HEK293T (cell line): Measurements from ENCODE around the gene GINS2.

Experiments used
- ARNT ChIP-seq: fragments of 450-650 bp; IDR thresholded peaks from 2 replicates; pipeline ENCODE4 v1.6.1; 2017; ENCODE audit warnings: mild to moderate bottlenecking
- ELF4 ChIP-seq: fragments of 450-650 bp; IDR thresholded peaks from 2 replicates; pipeline ENCODE4 v1.6.1; 2017; ENCODE audit warnings: antibody characterized with exemption
- FOXA1 ChIP-seq: fragments of 450-650 bp; IDR thresholded peaks from 2 replicates; pipeline ENCODE4 v1.6.1; 2016; ENCODE audit warnings: mild to moderate bottlenecking
- FOXK2 ChIP-seq: fragments of 450-650 bp; IDR thresholded peaks from 2 replicates; pipeline ENCODE4 v1.6.1; 2016; ENCODE audit warnings: mild to moderate bottlenecking
- HDGF ChIP-seq: fragments of 450-650 bp; IDR thresholded peaks from 2 replicates; pipeline ENCODE4 v1.6.1; 2017; ENCODE audit warnings: antibody characterized with exemption, borderline replicate concordance
- NFRKB ChIP-seq: fragments of 450-650 bp; IDR thresholded peaks from 2 replicates; pipeline ENCODE4 v1.6.1; 2016; ENCODE audit warnings: mild to moderate bottlenecking, moderate library complexity
- SP1 ChIP-seq: fragments of 450-650 bp; IDR thresholded peaks from 2 replicates; pipeline ENCODE4 v1.6.1; 2017
- SUZ12 ChIP-seq: fragments of 450-650 bp; IDR thresholded peaks from 2 replicates; pipeline ENCODE4 v1.6.1; 2016; ENCODE audit warnings: mild to moderate bottlenecking
- TARDBP ChIP-seq: fragments of 450-650 bp; IDR thresholded peaks from 2 replicates; pipeline ENCODE4 v1.6.1; 2016
- ZNF384 ChIP-seq: fragments of 450-650 bp; IDR thresholded peaks from 2 replicates; pipeline ENCODE4 v1.6.1; 2016

DNA sequence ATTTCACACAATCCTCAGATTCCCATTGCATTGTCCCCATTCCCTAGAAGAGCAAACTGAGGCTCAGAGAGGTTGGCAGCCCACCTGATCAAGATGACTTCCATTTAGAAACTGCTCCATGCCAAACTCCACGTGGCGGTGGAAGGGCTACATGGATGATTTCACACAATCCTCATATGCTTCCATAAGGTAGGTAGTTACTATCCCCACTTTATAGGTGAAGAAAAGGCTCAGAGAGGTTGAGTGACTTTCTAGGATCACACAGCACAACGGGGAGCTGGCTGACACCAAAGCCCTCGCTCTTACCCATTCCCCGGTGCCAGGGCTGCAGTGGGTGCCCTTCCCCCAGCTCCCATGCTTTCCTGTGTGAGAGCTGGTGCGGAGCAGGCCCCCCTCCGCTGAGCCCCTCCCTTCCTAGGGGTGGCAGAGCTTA is 9.7 kb upstream of the GINS2 start:
- TF ChIP-seq TARDBP (no peak), ELF4 (no peak), NFRKB (no peak), FOXK2 (no peak), SUZ12 (no peak), HDGF (no peak), ARNT (no peak), FOXA1 (no peak), SP1 (no peak), ZNF384 (no peak)
